ENCODE measurements around the gene GFRA3.

DNA sequence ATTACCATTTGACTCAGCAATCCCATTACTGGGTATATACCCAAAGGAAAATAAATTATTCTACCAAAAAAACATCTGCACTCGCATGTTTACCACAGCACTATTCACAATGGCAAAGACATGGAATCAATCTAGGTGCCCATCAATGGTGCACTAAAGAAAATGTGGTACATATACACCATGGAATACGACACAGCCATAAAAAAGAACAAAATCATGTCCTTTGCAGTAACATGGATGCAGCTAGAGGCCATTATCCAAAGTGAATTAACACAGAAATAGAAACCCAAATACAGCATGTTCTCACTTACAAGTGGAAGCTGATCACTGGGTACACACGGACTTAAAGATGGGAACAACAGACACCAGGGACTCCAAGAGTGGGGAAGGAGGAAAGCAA is 63.4 kb downstream of the GFRA3 start:
- no peak for TF ChIP-seq TAF1 (IDR thresholded peaks at IDR 0.05; ENCODE audit: borderline replicate concordance, insufficient read depth, low read length)
- TF ChIP-seq POLR2AphosphoS5 (IDR thresholded peaks at IDR 0.05; ENCODE audit: low read depth, low read length) = no peak
- no peak for TF ChIP-seq REST (IDR thresholded peaks at IDR 0.05; ENCODE audit: insufficient read depth in 1 of 2, low read depth in 2 of 2, low read length in 2 of 2)
